A549 (cell line): ENCODE data around the gene DSCAML1.

Experiments used
- BHLHE40 ChIP-seq: IDR thresholded peaks from 2 replicates; pipeline ENCODE4 v1.6.1; 2012; ENCODE audit warnings: low read depth, low read length, inconsistent platforms
- CBX8 ChIP-seq: fragments of 200-600 bp; sonication (generic); IDR thresholded peaks from 2 replicates; pipeline ENCODE4 v1.6.1; 2016
- CEBPB ChIP-seq, 2 experiments: fragments of >200 bp in 1 of 2; sonication (Bioruptor Twin) in 1 of 2; formaldehyde crosslinking in 1 of 2; IDR thresholded peaks; 2 replicates each; pipeline ENCODE4 v1.6.1; 2012 to 2016
- CHD4 ChIP-seq: fragments of 200-600 bp; sonication (generic); IDR thresholded peaks from 2 replicates; pipeline ENCODE4 v1.6.1; 2016; ENCODE audit warnings: antibody characterized with exemption, mild to moderate bottlenecking, borderline replicate concordance
- HOXA7 ChIP-seq: fragments of 250-450 bp; sonication (Bioruptor Pico); IDR thresholded peaks from 2 replicates; pipeline ENCODE4 v1.5.0; 2020; ENCODE audit warnings: mild to moderate bottlenecking, moderate library complexity
- MAFK ChIP-seq: fragments of 450-650 bp; IDR thresholded peaks from 2 replicates; pipeline ENCODE4 v1.6.1; 2014; ENCODE audit not compliant: partially characterized antibody
- MYC ChIP-seq: IDR thresholded peaks from 2 replicates; pipeline ENCODE4 v1.6.1; 2012; ENCODE audit warnings: mild to moderate bottlenecking, inconsistent platforms, low read length, improper control_type of control experiment, borderline replicate concordance
- PHF8 ChIP-seq: fragments of 200-600 bp; sonication (generic); IDR thresholded peaks from 2 replicates; pipeline ENCODE4 v1.6.1; 2016; ENCODE audit warnings: low read depth, mild to moderate bottlenecking, antibody characterized with exemption, moderate library complexity, borderline replicate concordance
- POLR2A ChIP-seq: IDR thresholded peaks from 2 replicates; pipeline ENCODE4 v1.6.1; 2012; ENCODE audit warnings: mild to moderate bottlenecking, low read length
- POLR2AphosphoS2 ChIP-seq: conservative IDR thresholded peaks from 2 replicates; pipeline ENCODE4 v1.6.1; 2012; ENCODE audit warnings: low read length, improper control_type of control experiment, inconsistent platforms
- ZSCAN20 ChIP-seq: fragments of 250-450 bp; sonication (Bioruptor Pico); IDR thresholded peaks from 2 replicates; pipeline ENCODE4 v1.8.0; 2022; ENCODE audit warnings: mild to moderate bottlenecking, moderate library complexity
- TF ChIP-seq, protein P1 (sequence below): fragments of >200 bp; sonication (Bioruptor Twin); formaldehyde crosslinking; IDR thresholded peaks from 3 replicates; pipeline ENCODE4 v1.5.1; 2016
- TF ChIP-seq, protein P2 (sequence below): IDR thresholded peaks from 2 replicates; pipeline ENCODE4 v1.6.1; 2012
- TF ChIP-seq, protein P3 (sequence below): IDR thresholded peaks from 2 replicates; pipeline ENCODE4 v1.6.1; 2012

DNA sequence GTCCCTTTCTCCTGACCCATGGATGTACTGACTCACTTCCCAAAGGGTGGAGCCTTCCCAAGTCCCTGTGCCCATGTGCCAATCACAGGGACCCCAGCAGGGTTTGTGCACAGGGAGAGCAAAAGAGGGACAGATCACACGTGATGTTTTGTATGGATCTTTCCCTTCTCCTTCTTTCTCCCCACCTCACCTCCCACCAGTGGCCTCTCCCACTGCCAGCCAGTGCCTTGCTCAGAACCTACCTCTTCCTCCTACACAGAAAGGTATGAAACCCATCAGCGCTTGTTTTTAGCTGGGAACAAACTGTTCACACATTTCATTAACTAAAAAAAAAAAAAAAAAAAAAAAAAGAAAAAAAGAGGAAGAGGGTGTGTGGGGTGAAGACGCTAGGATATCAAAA, 112.9 kb downstream of the DSCAML1 start:
- TF ChIP-seq PHF8, result no peak
- TF ChIP-seq, protein P1, sequence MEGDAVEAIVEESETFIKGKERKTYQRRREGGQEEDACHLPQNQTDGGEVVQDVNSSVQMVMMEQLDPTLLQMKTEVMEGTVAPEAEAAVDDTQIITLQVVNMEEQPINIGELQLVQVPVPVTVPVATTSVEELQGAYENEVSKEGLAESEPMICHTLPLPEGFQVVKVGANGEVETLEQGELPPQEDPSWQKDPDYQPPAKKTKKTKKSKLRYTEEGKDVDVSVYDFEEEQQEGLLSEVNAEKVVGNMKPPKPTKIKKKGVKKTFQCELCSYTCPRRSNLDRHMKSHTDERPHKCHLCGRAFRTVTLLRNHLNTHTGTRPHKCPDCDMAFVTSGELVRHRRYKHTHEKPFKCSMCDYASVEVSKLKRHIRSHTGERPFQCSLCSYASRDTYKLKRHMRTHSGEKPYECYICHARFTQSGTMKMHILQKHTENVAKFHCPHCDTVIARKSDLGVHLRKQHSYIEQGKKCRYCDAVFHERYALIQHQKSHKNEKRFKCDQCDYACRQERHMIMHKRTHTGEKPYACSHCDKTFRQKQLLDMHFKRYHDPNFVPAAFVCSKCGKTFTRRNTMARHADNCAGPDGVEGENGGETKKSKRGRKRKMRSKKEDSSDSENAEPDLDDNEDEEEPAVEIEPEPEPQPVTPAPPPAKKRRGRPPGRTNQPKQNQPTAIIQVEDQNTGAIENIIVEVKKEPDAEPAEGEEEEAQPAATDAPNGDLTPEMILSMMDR, result no peak
- no peak for TF ChIP-seq HOXA7 (CRISPR knock-in tag)
- TF ChIP-seq CBX8, result no peak
- no peak for TF ChIP-seq MYC
- TF ChIP-seq CEBPB (IDR thresholded peaks at IDR 0.05), result no peak
- no peak for TF ChIP-seq MAFK
- no peak for TF ChIP-seq POLR2A
- TF ChIP-seq ZSCAN20 (CRISPR knock-in tag), result no peak
- no peak for TF ChIP-seq POLR2AphosphoS2
- no peak for TF ChIP-seq CHD4
- TF ChIP-seq, protein P2, sequence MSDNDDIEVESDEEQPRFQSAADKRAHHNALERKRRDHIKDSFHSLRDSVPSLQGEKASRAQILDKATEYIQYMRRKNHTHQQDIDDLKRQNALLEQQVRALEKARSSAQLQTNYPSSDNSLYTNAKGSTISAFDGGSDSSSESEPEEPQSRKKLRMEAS, result no peak
- no peak for TF ChIP-seq BHLHE40
- TF ChIP-seq, protein P3, sequence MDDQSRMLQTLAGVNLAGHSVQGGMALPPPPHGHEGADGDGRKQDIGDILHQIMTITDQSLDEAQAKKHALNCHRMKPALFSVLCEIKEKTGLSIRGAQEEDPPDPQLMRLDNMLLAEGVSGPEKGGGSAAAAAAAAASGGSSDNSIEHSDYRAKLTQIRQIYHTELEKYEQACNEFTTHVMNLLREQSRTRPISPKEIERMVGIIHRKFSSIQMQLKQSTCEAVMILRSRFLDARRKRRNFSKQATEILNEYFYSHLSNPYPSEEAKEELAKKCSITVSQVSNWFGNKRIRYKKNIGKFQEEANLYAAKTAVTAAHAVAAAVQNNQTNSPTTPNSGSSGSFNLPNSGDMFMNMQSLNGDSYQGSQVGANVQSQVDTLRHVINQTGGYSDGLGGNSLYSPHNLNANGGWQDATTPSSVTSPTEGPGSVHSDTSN, result no peak
